Sigmoid colon (tissue), 7 donors: ENCODE data around the gene VRK1. TPM values are rescaled to one million over a fixed set of nuclear protein-coding genes. Genes with fewer than 3 reads are reported as not detected.

Experiments used
- DNase-seq: peaks from one replicate; pipeline ENCODE4 v3.0.0-alpha.2; 2019
- H3K27ac ChIP-seq, 4 donors: fragments of 200-600 bp; sonication (generic); one replicate each; pipeline ENCODE4 v1.5.1; 2016 to 2019; ENCODE audit warnings: mild to moderate bottlenecking in 1 of 4
- H3K27me3 ChIP-seq, 3 donors: fragments of 200-600 bp; sonication (generic); one replicate each; pipeline ENCODE4 v1.5.1; 2019; ENCODE audit warnings: mild to moderate bottlenecking in 1 of 3
- H3K36me3 ChIP-seq, 4 donors: fragments of 200-600 bp; sonication (generic); one replicate each; pipeline ENCODE4 v1.5.1; 2016 to 2019
- H3K4me1 ChIP-seq, 4 donors: fragments of 200-600 bp; sonication (generic); one replicate each; pipeline ENCODE4 v1.5.1; 2017 to 2019
- H3K4me3 ChIP-seq, 4 donors: fragments of 200-600 bp; sonication (generic); one replicate each; pipeline ENCODE4 v1.5.1; 2017 to 2019; ENCODE audit warnings: mild to moderate bottlenecking in 2 of 4, moderate library complexity in 1 of 4
- H3K9me3 ChIP-seq, 4 donors: fragments of 200-600 bp in 3 of 4; sonication (generic) in 3 of 4; one replicate each; pipeline versions ENCODE4 v1.5.1 to v1.6.1; 2013 to 2019
- CTCF ChIP-seq, 4 experiments: fragments of 450-650 bp in 3 of 4; fragments of 200-600 bp in 1 of 4; IDR thresholded peaks; one replicate each; pipeline ENCODE4 v1.5.1; 2016 to 2019; ENCODE audit warnings: antibody characterized with exemption in 4 of 4, mild to moderate bottlenecking in 3 of 4, moderate library complexity in 2 of 4
- EP300 ChIP-seq, 4 donors: sonication (generic); formaldehyde crosslinking; IDR thresholded peaks; one replicate each; pipeline ENCODE4 v1.6.1; 2017; ENCODE audit warnings: antibody characterized with exemption in 4 of 4
- POLR2A ChIP-seq, 2 donors: fragments of 450-650 bp; IDR thresholded peaks; one replicate each; pipeline ENCODE4 v1.6.1; 2016; ENCODE audit warnings: antibody characterized with exemption in 2 of 2, mild to moderate bottlenecking in 2 of 2, moderate library complexity in 2 of 2
- POLR2AphosphoS5 ChIP-seq, 4 donors: sonication (generic); formaldehyde crosslinking; IDR thresholded peaks; one replicate each; pipeline ENCODE4 v1.6.1; 2017; ENCODE audit warnings: antibody characterized with exemption in 4 of 4
- WGBS, 2 donors: extraction: QIAGEN DNeasy Blood & Tissue Kit; methylation state at CpG; one replicate each; pipeline ENCODE4 v1.1.7; 2013; 5-methylcytosine and 5-hydroxymethylcytosine counted together
- intact Hi-C: fragments of 100-400 bp; cut with DNase I; formaldehyde crosslinking; loops from one replicate; pipeline ENCODE4 v1.15.1; 2023
- polyA plus RNA-seq, 3 donors: library from polyadenylated mRNA; stranded (reverse); fragments of 200-250 nt; gene quantifications; one replicate each; pipeline ENCODE4 v1.2.3, GENCODE V29; 2013
- total RNA-seq, 4 donors: library from RNA; depleted of rRNA; stranded (reverse); fragments of >200 nt; gene quantifications; one replicate each; pipeline ENCODE4 v1.1.0, GENCODE V29; 2016
- donor health status: healthy with polysubstance abuse.
- donor health status: Bipolar disorder and iron deficiency.
- donor health status: healthy.

Gene VRK1
- total and polyA plus RNA-seq, 7 donors: 7.8 to 25.7 (median 17.9) TPM

DNA sequence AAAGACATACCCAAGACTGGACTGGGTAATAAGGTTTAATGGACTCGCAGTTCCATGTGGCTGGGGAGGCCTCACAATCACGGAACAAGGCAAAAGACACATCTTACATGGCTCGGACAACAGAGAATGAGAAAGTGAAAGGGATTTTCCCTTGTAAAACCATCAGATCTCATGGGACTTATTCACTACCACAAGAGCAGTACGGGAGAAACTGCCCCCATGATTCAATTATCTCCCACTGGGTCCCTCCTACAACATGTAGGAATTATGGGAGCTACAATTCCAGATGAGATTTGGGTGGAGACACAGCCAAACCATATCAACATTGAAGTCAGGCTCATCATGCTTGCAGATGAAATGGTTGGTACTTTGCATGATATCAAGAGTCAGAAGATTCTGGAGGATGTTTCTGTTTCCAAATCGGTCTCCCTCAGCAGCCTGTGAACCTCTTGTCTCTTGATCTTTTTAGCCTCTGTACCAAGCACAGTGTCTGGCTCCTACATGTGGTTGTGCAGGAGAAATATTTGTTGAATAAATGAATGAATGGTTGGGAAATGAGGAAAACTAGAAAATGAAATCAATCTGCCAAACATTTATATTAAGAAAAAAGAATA lies 98.6 kb downstream of the VRK1 start:
- no peaks in the 10 kb centered on the region for H3K27me3 ChIP-seq
- intact Hi-C loops: no loop called here
- no peaks in the 10 kb centered on the region for H3K4me1 ChIP-seq
- WGBS, 2 donors: 88 to 95% methylated on average over 5 of the region's 5 CpGs
- no peak overlapping the region for H3K27ac ChIP-seq
- no peak for DNase-seq
- TF ChIP-seq CTCF (IDR thresholded peaks at IDR 0.05): no peak
- no peak for TF ChIP-seq POLR2AphosphoS5 (IDR thresholded peaks at IDR 0.05)
- TF ChIP-seq POLR2A (IDR thresholded peaks at IDR 0.05): no peak
- TF ChIP-seq EP300 (IDR thresholded peaks at IDR 0.05): no peak
- H3K9me3 ChIP-seq: no peaks in the 10 kb centered on the region
- no peaks in the 10 kb centered on the region for H3K36me3 ChIP-seq
- H3K4me3 ChIP-seq: no peak overlapping the region

DNA sequence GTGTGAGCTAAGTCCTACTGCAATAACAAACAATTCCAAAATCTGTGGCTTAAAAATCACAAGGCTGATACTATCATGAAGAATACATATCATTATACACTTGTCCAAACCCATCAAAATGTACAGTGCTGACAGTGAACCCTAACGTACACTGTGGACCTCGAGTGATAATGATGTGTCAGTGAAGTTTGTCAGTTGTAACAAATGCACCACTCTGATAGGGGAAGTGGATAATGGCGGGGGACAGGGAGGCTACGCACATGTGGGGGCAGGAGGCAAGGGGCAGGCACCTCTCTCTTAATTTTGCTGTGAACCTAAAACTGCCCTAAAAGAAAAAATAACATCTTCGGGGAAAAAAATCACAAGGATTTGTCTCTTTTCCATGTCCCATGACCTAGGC lies 100.0 kb downstream of the VRK1 start:
- TF ChIP-seq EP300 (IDR thresholded peaks at IDR 0.05) (no peak), POLR2A (IDR thresholded peaks at IDR 0.05) (no peak), POLR2AphosphoS5 (IDR thresholded peaks at IDR 0.05) (no peak), CTCF (IDR thresholded peaks at IDR 0.05) (no peak)
- H3K27ac ChIP-seq: no peak overlapping the region
- no peak for DNase-seq
- no peaks in the 10 kb centered on the region for H3K4me1 ChIP-seq
- no peaks in the 10 kb centered on the region for H3K27me3 ChIP-seq
- 92 to 95% methylated on average over 5 of the region's 5 CpGs for WGBS, 2 donors
- H3K4me3 ChIP-seq: no peak overlapping the region
- intact Hi-C loops: no loop called here
- H3K9me3 ChIP-seq: no peaks in the 10 kb centered on the region
- H3K36me3 ChIP-seq: no peaks in the 10 kb centered on the region

GRCh38 chr14:96901227-96901626 lies 104.0 kb downstream of the VRK1 start:
- DNase-seq: no peak
- 85 to 89% methylated on average over 3 of the region's 3 CpGs for WGBS, 2 donors
- Histone ChIP-seq H3K9me3 (no peaks in the 10 kb centered on the region), H3K4me1 (no peaks in the 10 kb centered on the region), H3K4me3 (no peak overlapping the region), H3K36me3 (no peaks in the 10 kb centered on the region), H3K27ac (no peak overlapping the region), H3K27me3 (no peaks in the 10 kb centered on the region)
- intact Hi-C loops: no loop called here
- no peak for TF ChIP-seq EP300 (IDR thresholded peaks at IDR 0.05)
- no peak for TF ChIP-seq CTCF (IDR thresholded peaks at IDR 0.05)
- no peak for TF ChIP-seq POLR2AphosphoS5 (IDR thresholded peaks at IDR 0.05)
- TF ChIP-seq POLR2A (IDR thresholded peaks at IDR 0.05): no peak

- DNase-seq: no peak
- Histone ChIP-seq H3K36me3 (no peaks in the 10 kb centered on the region), H3K27me3 (no peaks in the 10 kb centered on the region), H3K9me3 (no peaks in the 10 kb centered on the region), H3K27ac (no peak overlapping the region), H3K4me3 (no peak overlapping the region), H3K4me1 (no peaks in the 10 kb centered on the region)
- WGBS, 2 donors: 80% methylated on average over 3 of the region's 3 CpGs
- intact Hi-C loops: no loop called here
- TF ChIP-seq POLR2A (IDR thresholded peaks at IDR 0.05): no peak
- TF ChIP-seq EP300 (IDR thresholded peaks at IDR 0.05): no peak
- TF ChIP-seq CTCF (IDR thresholded peaks at IDR 0.05): no peak
- TF ChIP-seq POLR2AphosphoS5 (IDR thresholded peaks at IDR 0.05): no peak
Measured at GRCh38 chr14:96902004-96902403, 104.8 kb downstream of the VRK1 start.

DNA sequence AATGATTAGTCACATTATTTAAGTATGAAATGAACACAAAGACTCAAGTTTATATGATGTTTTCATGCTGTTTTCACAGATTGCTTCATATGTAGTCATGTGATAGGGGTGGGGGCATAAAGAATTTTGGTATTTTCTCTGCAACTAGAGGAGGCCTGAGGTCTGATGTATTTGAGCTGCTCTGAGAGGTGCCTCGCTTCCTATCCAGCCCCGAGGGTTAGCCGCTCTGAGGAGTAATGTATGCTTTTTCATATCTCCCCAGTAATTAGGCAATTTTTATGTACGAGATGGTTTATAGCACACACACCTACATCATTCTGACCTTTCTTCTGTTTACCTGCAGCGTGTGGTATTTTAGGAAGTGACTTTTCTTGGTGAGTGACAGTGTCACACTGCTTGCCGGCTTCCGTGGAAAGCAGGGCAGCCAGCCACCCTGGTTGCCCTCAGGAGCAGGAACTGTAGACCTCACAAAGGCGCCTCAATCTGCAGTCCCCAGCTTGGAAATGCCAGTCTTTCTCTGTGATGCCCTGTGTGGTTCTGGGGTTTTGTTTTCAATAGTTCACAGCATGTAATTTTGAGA lies 106.4 kb downstream of the VRK1 start:
- TF ChIP-seq POLR2AphosphoS5 (IDR thresholded peaks at IDR 0.05) (no peak), EP300 (IDR thresholded peaks at IDR 0.05) (no peak), POLR2A (IDR thresholded peaks at IDR 0.05) (no peak), CTCF (IDR thresholded peaks at IDR 0.05) (no peak)
- DNase-seq: no peak
- H3K4me1 ChIP-seq: no peaks in the 10 kb centered on the region
- WGBS, 2 donors: 27 to 69% methylated on average over 8 of the region's 8 CpGs
- H3K9me3 ChIP-seq: no peaks in the 10 kb centered on the region
- H3K4me3 ChIP-seq: no peak overlapping the region
- no peak overlapping the region for H3K27ac ChIP-seq
- H3K27me3 ChIP-seq: no peaks in the 10 kb centered on the region
- no peaks in the 10 kb centered on the region for H3K36me3 ChIP-seq
- intact Hi-C loops: no loop called here
